ENCODE measurements around the gene OSBPL3. TPM values are rescaled to one million over a fixed set of nuclear protein-coding genes. Genes with fewer than 3 reads are reported as not detected.

The OSBPL3 gene
- total and polyA plus RNA-seq, 2 donors (not counting 3 experiments of a cell fraction or from before 2014, with no cell fraction given), result 7.5 to 27.1 TPM

DNA sequence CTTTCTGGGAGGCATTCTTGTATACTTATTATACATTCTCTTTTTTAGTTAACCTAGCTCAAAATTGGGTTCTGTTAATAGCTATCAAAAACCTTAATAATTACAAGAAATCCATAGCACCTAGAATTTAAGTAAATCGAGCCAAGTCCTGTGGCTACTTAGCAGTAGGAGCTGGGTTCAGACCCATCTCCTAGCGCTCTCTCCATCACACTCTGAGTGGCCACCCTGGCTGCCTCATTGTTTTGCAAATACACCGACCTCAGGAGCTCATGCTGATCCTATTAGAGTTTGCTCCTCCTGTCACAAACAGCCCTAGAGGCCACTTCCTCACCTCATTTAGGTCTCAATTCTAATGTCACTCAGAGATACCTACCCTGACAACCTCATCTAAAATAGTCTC is 46.2 kb upstream of the OSBPL3 start:
- intact Hi-C loops (cut with micrococcal nuclease), result no loop called here
- no peaks in the 10 kb centered on the region for H4K20me1 ChIP-seq (replicated peaks; ENCODE audit: control insufficient read depth, extremely low read depth, insufficient read depth, low read length)
- no peaks in the 10 kb centered on the region for H3K9me3 ChIP-seq (replicated peaks; ENCODE audit: control insufficient read depth, insufficient read depth, low read length)
- POLR2A ChIA-PET, result no interaction called here
- dilution Hi-C loops (cut with MboI; ENCODE audit: extremely low pct_ligation_motif_present, low sequenced_read_pairs), result no loop called here
- no peaks in the 10 kb centered on the region for H3K9me1 ChIP-seq (replicated peaks; ENCODE audit: control insufficient read depth, extremely low read depth, insufficient read depth, low read length)
- CTCF ChIA-PET, result interaction anchor here (1.0 to 1.7 kb wide), 4 partner anchors 9 to 214 kb away, joined by 4 to 7 read pairs (median 4); no protein-coding TSS in a partner anchor
- no peak for DNase-seq (ENCODE audit: low read depth, low spot score)
- H3K36me3 ChIP-seq (ENCODE audit: control insufficient read depth in 2 of 2, extremely low read depth in 1 of 2, insufficient read depth in 2 of 2, low read length in 2 of 2), result no peaks in the 10 kb centered on the region
- H3K4me3 ChIP-seq (replicated peaks in 1 of 3; ENCODE audit: insufficient read depth in 1 of 3, low read depth in 1 of 3, low read length in 3 of 3), result no peak overlapping the region
- H3K27me3 ChIP-seq (ENCODE audit: control insufficient read depth in 2 of 2, insufficient read depth in 2 of 2, low read length in 2 of 2), result no peaks in the 10 kb centered on the region
- H2AFZ ChIP-seq (ENCODE audit: low read depth, low read length), result no peak overlapping the region
- BruUV-seq (replicated peaks), result no TSS peak
- peak overlapping the region; percentile 69 for H3K27ac ChIP-seq (ENCODE audit: insufficient read depth, low read depth, low read length)
- H3K4me1 ChIP-seq (ENCODE audit: control insufficient read depth, extremely low read depth, insufficient read depth, low read length), result peaks cover 38% of the 10 kb centered on the region
- H3K79me2 ChIP-seq (ENCODE audit: control insufficient read depth, insufficient read depth, low read length), result no peaks in the 10 kb centered on the region
- H3K9ac ChIP-seq (replicated peaks; ENCODE audit: extremely low read depth, insufficient read depth, low read length), result no peak overlapping the region
- no peak overlapping the region for H3K4me2 ChIP-seq (ENCODE audit: insufficient read depth, low read length)
- TF ChIP-seq POLR2A (IDR thresholded peaks at IDR 0.05; ENCODE audit: low read depth, low read length), result no peak
- TF ChIP-seq, protein P1, sequence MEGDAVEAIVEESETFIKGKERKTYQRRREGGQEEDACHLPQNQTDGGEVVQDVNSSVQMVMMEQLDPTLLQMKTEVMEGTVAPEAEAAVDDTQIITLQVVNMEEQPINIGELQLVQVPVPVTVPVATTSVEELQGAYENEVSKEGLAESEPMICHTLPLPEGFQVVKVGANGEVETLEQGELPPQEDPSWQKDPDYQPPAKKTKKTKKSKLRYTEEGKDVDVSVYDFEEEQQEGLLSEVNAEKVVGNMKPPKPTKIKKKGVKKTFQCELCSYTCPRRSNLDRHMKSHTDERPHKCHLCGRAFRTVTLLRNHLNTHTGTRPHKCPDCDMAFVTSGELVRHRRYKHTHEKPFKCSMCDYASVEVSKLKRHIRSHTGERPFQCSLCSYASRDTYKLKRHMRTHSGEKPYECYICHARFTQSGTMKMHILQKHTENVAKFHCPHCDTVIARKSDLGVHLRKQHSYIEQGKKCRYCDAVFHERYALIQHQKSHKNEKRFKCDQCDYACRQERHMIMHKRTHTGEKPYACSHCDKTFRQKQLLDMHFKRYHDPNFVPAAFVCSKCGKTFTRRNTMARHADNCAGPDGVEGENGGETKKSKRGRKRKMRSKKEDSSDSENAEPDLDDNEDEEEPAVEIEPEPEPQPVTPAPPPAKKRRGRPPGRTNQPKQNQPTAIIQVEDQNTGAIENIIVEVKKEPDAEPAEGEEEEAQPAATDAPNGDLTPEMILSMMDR (IDR thresholded peaks at IDR 0.05; ENCODE audit: extremely low read depth in 1 of 2, insufficient read depth in 1 of 2, low read depth in 1 of 2, low read length in 2 of 2), result no peak
- no peak for TF ChIP-seq JUN (IDR thresholded peaks at IDR 0.05; ENCODE audit: borderline replicate concordance, insufficient read depth, insufficient read length, low read depth)
- TF ChIP-seq, protein P2, sequence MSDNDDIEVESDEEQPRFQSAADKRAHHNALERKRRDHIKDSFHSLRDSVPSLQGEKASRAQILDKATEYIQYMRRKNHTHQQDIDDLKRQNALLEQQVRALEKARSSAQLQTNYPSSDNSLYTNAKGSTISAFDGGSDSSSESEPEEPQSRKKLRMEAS (IDR thresholded peaks at IDR 0.05; ENCODE audit: insufficient read depth, insufficient read length), result no peak
- TF ChIP-seq FOS (IDR thresholded peaks at IDR 0.05; ENCODE audit: borderline replicate concordance, insufficient read depth, low read length), result no peak
- no peak for TF ChIP-seq GATA2 (IDR thresholded peaks at IDR 0.05; ENCODE audit: insufficient read depth, insufficient read length, low read depth, low read length)
- TF ChIP-seq EZH2 (IDR thresholded peaks at IDR 0.05; ENCODE audit: borderline replicate concordance, low read depth, low read length, severe bottlenecking), result no peak
- no peak for TF ChIP-seq POLR2AphosphoS5 (IDR thresholded peaks at IDR 0.05; ENCODE audit: insufficient read depth, low read depth, low read length)
- no peak for TF ChIP-seq MYC (IDR thresholded peaks at IDR 0.05; ENCODE audit: low read depth, low read length)
- FAIRE-seq, result no peak

Data from endothelial cell of umbilical vein (primary cell).